RCC 7860 (cell line): ENCODE results near the gene RAP2A.
A peak's percentile ranks its signal among the peaks of the same experiment; 100 is the strongest.

Source experiments
- DNase-seq: peaks from one replicate; pipeline ENCODE4 v3.0.0-alpha.2; 2015; ENCODE audit warnings: low spot score
- FAIRE-seq: peaks from 2 replicates; lab custom pipeline; 2012; peaks lifted over from hg19 to GRCh38; lab: Jason Lieb, UNC

Gene RAP2A

DNA sequence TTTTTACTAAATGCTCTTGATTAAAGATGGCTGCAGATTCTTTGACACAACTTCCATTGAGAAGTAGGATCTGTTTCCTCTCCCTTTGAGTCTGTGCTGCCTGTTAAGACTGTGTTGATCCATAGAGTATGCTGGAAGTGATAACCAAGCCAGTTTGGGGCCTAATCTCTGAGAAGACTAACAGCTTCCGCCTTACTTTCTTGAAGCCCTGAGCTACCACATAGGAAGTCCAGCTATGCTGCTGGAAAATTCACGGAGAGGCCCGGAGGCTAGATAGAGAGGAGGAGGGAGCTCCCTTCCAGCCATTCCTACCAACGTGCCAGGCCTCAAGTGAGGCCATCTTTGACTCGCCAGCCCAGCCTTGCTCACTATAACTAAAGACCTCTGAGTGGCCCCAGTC is 12.5 kb downstream of the RAP2A start:
- DNase-seq (no peak), FAIRE-seq (no peak)

DNA sequence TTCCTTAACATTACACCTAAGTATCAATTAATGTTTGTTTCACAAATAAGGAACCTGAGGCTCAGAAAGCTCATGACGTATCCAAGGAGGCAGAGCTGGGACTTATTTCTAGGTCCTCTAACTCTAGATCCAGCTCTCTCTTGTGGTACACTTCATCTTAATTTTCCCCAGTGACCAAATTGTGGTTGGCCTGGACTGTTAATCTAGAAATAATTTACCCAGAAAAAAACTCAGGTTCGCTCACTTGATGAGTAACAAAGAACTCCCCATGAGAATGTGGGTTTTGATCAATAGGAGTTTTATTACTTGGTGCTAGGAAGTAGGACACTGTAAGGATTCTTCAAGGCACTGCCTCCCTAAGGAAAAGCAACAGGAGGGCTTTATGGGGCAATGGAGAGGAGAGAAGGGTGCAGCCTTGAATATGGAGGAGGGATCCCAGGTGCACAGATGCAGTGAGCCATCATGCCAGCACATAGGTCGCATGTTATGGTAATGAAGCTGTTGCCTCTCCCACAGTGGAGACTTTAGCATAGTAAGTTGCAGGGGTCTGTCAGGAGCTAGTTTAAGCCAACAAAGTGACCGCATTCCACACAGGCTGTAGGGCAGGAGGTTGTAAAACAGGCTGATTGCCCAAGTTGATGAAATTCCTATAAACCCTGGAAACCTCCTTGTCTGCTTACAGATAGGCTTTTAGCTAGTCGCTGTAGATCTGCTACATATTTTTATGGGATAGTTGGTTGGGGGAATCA is 14.7 kb downstream of the RAP2A start:
- peak; percentile 7 for DNase-seq
- FAIRE-seq = peak; percentile 77

DNA sequence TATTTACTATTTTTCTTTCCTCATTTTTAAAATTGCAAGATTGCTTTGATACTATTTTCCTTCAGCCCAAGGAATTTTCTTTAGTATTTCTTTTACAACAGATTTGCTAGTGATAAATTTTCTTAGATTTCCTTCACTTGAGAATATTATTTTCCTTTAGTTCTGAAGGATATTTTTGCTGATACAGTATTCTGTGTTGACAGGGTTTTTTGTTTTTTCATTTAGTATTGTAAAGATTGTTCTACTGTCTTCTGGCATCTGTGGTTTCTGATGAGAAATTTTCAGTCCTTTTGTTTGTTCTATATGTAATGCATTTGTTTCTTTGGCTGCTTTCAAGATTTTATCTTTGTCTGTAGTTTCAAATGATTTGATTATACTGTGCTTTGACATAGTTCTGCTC is 20.7 kb downstream of the RAP2A start:
- no peak for DNase-seq
- FAIRE-seq = no peak

- FAIRE-seq (no peak), DNase-seq (no peak)
Measured at GRCh38 chr13:97456047-97456446, 22.1 kb downstream of the RAP2A start.

DNA sequence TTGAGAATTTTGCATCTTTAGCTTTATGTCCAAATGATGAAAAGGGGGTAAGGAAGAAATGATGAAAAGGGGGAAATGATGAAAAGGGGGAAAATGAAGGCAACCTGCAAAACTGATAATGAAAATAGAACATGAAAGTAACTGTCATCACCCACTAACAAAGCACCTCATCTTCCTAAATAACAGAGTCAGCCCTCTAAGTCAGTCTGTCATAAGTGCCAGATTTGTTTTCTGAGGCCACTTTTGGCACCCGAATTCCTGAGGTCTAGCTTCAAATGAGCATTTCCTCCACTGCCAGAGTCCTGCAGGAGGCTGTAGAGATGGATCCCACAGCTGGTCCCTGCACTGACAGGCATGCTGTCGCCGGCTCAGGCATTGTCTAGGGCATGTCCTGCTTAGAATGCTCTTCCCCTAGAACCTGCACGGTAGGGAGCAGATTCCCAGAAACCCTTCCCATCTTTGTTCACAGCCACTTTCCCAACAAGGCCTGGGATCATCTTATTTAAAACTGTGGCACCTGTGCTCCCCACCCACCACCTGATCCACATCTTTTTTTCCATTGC is 25.3 kb downstream of the RAP2A start:
- no peak for FAIRE-seq

GRCh38 chr13:97460004-97460775 is 26.2 kb downstream of the RAP2A start:
- DNase-seq (no peak), FAIRE-seq (no peak)

More for the DNA sequence above, 25.3 kb downstream of the RAP2A start:
- DNase-seq = no peak

- no peak for FAIRE-seq
Measured at GRCh38 chr13:97460853-97461252, 26.9 kb downstream of the RAP2A start.

DNA sequence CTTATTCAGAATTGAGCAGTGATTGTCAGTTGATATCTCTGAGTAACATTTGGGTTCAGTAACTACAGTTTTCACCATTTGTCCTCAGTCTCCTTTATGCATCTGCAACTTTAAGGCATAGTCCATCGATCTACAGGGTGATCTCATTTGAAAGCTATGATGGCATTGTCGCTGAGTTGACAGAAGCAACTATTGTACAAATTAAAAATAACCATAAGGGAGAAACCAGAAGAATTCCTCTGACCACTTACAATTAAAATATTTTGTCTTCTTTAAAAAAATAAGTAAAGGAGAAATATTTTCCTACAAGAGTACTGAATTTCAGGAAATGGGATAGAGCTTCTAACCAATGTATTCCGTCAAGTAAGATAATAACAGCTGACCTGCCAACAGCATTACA is 30.6 kb downstream of the RAP2A start:
- FAIRE-seq (no peak), DNase-seq (no peak)

More at GRCh38 chr13:97460853-97461252, 26.9 kb downstream of the RAP2A start:
- DNase-seq = no peak

- no peak for DNase-seq
- FAIRE-seq = no peak
Measured at GRCh38 chr13:97466722-97467121, 32.8 kb downstream of the RAP2A start.

GRCh38 chr13:97468331-97468730 is 34.4 kb downstream of the RAP2A start:
- DNase-seq = no peak
- no peak for FAIRE-seq

GRCh38 chr13:97471711-97472110 is 37.7 kb downstream of the RAP2A start:
- FAIRE-seq (no peak), DNase-seq (no peak)

- FAIRE-seq = no peak
- no peak for DNase-seq
Measured at GRCh38 chr13:97474349-97474980, 40.5 kb downstream of the RAP2A start.

DNA sequence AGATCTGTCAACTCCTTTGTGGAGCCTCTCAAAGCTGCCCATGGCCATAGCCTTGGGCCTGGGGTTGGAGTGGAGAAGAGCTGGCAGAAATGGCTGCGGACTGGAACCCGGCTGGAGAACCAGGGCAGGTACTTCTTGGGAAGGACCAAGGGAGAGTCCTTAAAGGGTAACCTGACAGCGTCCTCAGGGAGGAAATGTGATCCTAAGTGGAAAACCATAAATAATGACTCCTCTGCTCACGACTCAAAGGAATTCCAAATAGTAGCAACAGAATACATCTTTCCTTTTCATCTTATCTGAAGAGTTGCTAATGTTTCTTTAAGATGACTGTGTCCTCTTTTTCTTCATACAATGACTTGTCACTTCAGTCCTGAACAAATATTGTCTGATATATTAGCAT is 41.0 kb downstream of the RAP2A start:
- FAIRE-seq (no peak), DNase-seq (no peak)

GRCh38 chr13:97477844-97478243 is 43.9 kb downstream of the RAP2A start:
- DNase-seq = no peak
- FAIRE-seq = no peak

DNA sequence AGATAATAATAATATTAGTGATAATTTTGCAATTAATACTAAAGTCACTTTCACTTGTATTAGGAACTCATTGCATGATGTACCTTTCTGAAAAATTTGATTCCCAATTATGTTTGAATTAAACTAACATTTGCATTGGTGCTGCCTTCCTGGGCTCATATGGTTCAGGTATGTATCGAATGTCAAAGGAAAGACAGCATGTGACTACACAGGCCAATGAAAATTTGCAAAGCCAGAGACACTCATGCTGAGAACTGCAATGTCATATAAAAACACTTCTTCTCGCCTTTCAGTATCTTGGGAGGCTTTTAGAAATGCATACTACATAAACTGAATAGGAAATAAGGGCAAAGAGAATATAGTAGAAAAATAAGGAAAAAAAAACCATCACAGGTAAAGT is 44.3 kb downstream of the RAP2A start:
- FAIRE-seq = no peak
- DNase-seq = no peak

DNA sequence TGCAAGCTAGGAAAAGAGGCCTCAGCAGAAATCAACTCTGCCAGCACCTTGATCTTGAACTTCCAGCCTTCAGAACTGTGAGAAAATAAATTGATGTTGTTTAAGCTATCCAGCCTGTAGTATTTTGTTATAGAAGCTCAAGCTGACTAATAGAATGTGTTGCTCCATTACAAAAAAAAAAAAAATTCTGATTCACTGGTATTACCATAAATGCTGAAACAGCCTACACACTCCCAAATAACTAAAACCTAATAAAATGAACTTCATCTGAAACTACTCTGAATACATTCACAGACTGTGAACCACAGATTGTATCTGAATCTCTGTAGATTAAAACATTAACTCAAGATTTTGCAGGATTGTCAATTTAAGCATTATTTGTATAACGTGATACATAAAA is 49.5 kb downstream of the RAP2A start:
- FAIRE-seq = no peak

GRCh38 chr13:97484301-97484700 is 50.3 kb downstream of the RAP2A start:
- no peak for FAIRE-seq
- DNase-seq = no peak

More for the DNA sequence above, 49.5 kb downstream of the RAP2A start:
- DNase-seq = no peak

GRCh38 chr13:97485320-97485719 is 51.4 kb downstream of the RAP2A start:
- no peak for FAIRE-seq

DNA sequence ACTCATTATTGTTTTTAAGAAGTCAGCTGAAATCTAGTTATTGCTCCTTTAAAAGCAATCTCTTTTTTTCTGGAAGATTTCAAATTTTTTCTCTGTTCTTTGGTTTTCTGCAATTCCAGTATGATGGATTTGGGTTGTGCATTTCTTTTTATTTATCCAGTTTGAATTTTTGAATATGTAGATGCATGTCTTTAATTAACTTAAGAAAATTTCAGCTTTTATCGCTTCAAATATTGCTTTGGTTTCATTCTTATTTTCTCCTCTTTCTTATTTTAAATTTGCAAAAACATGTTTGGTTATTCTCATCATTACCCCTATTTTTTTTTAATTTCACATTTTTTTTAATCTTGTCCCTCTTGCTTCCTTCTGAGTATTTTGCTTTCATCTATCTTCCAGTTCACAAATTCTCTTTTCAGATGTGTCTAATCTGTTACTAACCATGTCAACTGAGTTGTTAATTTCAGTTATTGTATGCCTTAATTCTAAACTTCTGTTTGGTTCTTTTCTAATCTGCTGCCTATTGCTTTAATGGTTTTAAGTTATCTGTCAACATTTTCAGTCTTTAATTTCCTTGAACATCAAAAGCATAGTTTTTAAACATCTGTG is 56.8 kb downstream of the RAP2A start:
- FAIRE-seq (no peak), DNase-seq (no peak)

More at GRCh38 chr13:97485320-97485719, 51.4 kb downstream of the RAP2A start:
- DNase-seq = no peak

GRCh38 chr13:97491452-97491851 is 57.5 kb downstream of the RAP2A start:
- FAIRE-seq = no peak
- DNase-seq = no peak

DNA sequence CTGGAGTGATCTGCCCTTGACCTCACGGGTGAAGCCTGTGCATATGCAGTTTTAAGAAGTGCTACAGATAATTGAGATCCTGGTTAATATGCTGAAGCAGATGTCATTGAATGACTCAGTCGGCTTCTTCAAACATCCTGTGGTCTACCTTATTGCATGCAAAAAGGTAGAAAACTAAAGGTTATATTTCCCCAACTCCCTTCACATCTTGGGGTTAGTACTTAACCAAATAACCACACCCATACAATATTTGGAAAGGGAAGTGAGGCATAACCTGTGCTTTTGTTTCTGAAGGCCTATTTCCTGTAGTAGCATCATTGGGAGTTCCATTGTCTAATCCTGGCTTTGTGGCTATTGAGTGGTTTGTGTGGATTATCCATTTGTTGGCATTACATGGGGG is 58.3 kb downstream of the RAP2A start:
- FAIRE-seq (no peak), DNase-seq (no peak)
